Transverse colon (tissue), 4 donors: Measurements from ENCODE around the gene CINP.
A peak's percentile ranks its signal among the peaks of the same experiment; 100 is the strongest.

Experiments
- EP300 ChIP-seq: sonication (generic); formaldehyde crosslinking; IDR thresholded peaks from one replicate; pipeline ENCODE4 v1.6.1; 2017; ENCODE audit warnings: antibody characterized with exemption, low read depth
- POLR2A ChIP-seq: fragments of 450-650 bp; IDR thresholded peaks from one replicate; pipeline ENCODE4 v1.6.1; 2016; ENCODE audit warnings: antibody characterized with exemption, mild to moderate bottlenecking, moderate library complexity
- POLR2AphosphoS5 ChIP-seq, 3 donors: sonication (generic); formaldehyde crosslinking; IDR thresholded peaks; one replicate each; pipeline ENCODE4 v1.6.1; 2016; ENCODE audit warnings: antibody characterized with exemption in 3 of 3
- TF ChIP-seq, protein P1 (sequence below), 5 experiments: fragments of 200-600 bp in 3 of 5; fragments of 450-650 bp in 2 of 5; sonication (generic) in 3 of 5; IDR thresholded peaks; 1 replicate in 2 of 5; 2 replicates in 3 of 5; pipeline ENCODE4 v1.5.1; 2016 to 2017; ENCODE audit warnings: antibody characterized with exemption in 5 of 5, inconsistent platforms in 3 of 5, mild to moderate bottlenecking in 2 of 5, moderate library complexity in 1 of 5

GRCh38 chr14:102319351-102320032 lies 43.2 kb downstream of the CINP start, which contains the start of gene ZNF839:
- TF ChIP-seq, protein P1, sequence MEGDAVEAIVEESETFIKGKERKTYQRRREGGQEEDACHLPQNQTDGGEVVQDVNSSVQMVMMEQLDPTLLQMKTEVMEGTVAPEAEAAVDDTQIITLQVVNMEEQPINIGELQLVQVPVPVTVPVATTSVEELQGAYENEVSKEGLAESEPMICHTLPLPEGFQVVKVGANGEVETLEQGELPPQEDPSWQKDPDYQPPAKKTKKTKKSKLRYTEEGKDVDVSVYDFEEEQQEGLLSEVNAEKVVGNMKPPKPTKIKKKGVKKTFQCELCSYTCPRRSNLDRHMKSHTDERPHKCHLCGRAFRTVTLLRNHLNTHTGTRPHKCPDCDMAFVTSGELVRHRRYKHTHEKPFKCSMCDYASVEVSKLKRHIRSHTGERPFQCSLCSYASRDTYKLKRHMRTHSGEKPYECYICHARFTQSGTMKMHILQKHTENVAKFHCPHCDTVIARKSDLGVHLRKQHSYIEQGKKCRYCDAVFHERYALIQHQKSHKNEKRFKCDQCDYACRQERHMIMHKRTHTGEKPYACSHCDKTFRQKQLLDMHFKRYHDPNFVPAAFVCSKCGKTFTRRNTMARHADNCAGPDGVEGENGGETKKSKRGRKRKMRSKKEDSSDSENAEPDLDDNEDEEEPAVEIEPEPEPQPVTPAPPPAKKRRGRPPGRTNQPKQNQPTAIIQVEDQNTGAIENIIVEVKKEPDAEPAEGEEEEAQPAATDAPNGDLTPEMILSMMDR (IDR thresholded peaks at IDR 0.05), result no peak
- TF ChIP-seq POLR2AphosphoS5 (IDR thresholded peaks at IDR 0.05), result peak; percentile 64 to 71 (median 67)
- peak; percentile 21 for TF ChIP-seq POLR2A
- no peak for TF ChIP-seq EP300
